ENCODE results near the gene TAS1R3.
"Not testable (repeated sequence)": the region's sequence is repeated elsewhere in the genome, so short reads cannot be mapped to it uniquely, and the experiment has no call there.

TAS1R3 gene

DNA sequence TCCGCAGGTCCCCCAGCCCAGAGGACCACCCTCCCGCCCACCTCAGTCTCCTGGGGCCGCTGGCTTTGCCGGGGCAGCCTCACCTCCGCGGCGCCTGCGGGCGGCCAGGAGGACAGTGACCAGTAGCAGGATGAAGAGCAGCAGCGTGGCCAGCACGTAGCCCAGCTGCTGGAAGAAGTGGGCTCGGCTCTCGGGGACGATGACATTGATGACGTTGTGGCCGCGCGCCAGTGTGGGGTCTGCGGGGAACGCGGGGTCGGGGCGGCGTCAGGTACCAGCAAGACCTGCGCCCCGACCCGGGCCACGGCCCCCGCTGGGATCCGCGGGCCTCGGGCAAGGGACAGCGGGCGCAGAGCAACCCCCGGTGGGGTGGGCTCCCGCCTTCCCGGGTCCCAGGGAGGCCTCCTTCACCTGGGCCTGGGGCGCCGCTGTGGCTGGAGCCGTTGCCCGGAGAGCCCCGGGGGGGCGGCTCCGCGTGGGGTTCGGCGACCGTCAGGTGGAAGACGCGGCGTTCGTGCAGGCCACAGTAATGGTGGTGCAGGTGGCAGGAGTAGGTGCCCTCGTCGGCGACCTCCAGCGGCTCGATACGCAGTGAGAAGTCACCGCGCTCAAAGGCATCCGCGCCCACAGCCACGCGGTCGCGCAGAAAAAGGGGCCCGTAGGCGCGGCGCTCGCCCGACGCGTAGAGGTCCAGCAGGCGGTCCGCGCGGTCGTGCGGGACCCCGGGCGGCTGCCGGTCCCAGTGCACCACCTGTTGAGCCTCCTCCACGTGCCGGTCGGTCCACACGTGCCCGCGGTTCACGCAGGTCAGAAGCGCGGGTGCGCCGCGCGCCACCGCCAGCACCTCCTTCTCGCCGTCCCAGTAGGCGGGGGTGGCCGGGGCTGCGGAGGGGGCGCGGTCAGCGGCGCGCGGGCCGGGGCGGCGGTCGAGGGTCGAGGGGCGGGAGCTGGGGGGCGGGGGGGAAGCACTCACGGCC, 23.5 kb downstream of the TAS1R3 start:
- no peak for DNase-seq (ENCODE audit: low read depth in 2 of 2)

DNA sequence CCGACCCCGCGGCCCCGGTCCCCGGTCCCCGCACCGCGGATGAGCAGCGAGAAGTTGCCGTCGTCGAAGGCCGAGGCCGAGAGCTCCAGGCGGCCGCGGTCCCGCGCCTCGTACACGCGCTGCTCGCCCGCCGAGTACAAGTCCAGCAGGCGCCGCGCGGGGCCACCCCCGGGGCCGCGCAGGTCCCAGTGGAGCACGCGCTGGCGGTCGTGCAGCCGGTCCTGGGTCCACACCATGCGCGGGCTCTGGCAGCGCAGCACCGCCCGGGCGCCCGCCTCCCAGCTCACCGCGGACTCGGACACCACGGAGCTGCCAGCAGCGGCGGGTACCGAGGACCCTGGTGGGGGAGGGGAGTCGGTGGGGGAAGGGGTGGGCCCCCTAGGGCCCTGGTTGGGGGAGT, 24.3 kb downstream of the TAS1R3 start:
- DNase-seq (ENCODE audit: low read depth in 2 of 2): no peak

DNA sequence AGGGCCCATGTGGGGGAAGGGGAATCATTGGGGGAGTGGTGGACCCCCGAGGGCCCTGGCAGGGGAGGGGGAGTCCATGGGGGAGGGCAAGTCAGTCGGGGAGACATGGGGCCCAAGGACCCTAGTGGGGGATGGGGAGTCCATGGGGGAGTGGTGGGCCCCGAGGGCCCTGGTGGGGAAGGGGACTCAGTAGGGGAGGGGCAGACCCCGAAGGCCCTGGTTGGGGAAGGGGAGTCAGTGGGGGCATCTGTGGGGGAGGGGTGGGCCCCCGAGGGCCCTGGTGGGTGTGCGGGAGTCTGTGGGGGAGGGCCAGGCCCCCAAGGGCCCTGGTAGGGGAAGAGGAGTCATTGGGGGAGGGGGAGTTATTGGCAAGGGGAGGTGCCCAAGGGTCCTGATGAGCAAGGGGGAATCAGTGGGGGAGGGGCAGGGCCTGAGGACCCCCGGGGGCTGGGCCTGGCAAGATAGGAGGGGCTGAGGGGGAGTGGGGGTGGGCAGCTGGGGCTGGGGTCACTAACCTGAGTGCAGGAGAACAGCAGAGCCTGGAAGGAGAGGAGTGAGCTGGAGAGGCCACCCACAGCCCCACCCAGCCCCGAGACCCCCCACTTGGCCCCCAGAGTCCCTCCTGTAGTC, 25.2 kb downstream of the TAS1R3 start:
- DNase-seq (ENCODE audit: low read depth in 2 of 2): no peak

DNA sequence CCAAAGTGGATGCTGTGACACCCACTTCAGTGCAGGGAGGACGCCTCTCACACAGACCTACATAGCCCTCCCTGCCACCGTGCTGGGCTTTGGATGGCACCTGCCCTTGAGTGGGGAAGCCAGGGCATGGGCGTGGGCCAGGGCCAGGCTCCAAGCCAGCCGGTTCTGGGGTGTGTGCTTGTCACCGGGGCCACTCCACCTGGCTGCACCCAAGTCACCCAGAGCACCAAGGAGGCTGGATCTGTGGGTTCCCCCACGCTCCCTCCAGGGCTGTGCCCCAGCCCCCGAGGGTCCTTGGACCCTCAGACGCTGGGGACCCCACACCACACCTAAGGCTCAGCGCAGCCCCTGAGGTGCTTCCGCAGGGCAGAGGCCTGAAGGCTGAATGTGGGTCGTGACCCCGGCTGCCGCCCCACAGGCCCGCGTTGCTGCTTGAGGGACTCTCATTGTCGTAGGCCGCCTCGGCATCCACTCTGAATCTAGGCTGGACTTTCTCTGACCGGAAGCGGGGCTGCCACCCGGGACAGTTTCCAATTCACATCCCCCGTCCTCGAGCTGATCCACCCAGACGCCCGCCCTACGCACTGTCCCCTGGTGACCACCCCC, 25.8 kb downstream of the TAS1R3 start:
- DNase-seq (ENCODE audit: low read depth in 2 of 2): no peak

DNA sequence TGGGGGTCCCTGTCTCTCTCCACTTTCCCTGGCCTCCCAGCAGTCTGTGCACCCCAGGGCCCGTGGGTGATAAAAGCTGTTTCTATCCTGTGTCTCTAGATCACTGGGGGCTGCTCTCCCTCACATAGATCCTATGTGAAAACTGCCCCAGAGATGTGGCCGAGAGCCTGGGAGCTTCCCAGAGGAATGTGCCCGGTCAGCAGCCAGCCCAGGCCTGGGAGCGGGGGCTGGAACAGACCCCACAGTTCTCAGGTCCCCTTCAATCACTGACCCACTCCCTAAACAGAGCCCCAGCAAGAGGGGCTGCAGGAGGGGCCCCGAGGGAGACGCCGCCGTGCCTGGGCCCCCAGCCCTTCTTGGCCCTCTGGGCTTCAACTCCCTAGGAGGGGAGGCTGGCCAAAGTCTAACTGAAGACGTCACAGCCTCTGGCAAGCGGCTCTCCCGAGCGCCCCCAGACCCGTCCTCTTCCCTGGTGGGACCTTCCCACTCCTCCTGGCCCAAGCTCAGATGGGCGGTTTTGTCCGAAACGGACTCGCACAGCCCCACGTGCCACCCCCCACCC, 26.9 kb downstream of the TAS1R3 start:
- DNase-seq (ENCODE audit: low read depth in 2 of 2): no peak

DNA sequence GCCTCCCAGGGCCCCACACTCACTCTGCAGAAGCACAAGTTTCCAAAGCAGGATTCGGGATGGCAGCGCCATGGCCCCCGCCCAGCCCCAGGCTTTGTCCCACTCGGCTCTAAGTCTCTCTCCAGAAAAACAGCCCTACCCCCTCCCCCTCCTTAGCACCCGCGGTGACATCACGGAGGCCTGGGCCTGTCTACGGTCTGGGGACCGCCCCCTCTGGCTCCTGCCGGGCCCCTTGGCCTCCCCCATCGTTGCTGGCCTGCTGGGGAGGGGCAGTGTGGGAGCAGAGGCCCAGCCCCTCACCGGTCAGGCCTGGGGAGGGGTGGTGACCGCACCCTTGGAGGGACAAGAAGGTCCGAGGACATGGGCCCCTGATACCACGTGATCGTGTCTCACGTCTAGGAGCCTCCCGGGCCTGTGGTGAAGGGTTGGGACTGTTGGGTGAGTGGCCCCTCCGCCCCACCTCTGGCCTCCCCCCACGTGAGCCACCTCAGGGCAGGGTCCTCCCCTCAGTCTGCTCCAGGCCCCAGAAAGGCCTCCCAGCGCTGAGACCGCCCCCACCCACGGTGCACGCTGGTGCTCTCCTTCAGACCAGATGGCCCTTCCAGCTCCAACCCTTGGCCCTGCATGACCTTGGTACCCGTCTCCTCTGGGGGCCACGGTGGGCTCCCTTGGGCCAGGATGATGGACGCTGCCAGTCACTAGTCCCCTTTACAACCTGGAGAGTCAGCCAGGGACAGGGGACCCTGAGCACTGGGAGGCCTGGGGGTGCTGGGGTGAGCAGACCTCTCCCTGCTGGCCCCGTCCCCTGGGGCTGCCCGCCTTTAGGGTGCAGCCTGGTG, 27.6 kb downstream of the TAS1R3 start, which contains the start of gene MXRA8:
Gene MXRA8 (minus strand): TSS at position 123 of the 839 bp plus-strand sequence. CDS start 51 bp downstream, at position 72.
- no peak for DNase-seq (ENCODE audit: low read depth in 2 of 2)

DNA sequence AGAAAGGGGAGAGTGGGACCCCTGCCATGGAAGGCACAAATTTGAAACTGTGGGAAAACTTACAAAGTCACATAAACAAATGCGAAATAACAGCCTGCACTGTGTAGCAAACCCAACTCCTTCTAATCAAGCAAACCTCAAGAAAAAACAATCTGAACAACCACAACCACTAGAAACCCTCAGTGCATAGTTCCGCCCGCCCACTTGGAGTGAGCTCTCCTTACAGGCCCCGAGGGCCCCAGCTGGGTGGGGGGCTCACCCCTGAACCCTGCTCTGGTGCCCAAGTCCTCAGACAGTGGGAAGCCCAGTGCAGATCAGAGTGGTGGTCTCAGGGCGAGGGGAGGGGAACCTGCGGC, 28.2 kb downstream of the TAS1R3 start:
- DNase-seq (ENCODE audit: low read depth in 2 of 2): no peak

DNA sequence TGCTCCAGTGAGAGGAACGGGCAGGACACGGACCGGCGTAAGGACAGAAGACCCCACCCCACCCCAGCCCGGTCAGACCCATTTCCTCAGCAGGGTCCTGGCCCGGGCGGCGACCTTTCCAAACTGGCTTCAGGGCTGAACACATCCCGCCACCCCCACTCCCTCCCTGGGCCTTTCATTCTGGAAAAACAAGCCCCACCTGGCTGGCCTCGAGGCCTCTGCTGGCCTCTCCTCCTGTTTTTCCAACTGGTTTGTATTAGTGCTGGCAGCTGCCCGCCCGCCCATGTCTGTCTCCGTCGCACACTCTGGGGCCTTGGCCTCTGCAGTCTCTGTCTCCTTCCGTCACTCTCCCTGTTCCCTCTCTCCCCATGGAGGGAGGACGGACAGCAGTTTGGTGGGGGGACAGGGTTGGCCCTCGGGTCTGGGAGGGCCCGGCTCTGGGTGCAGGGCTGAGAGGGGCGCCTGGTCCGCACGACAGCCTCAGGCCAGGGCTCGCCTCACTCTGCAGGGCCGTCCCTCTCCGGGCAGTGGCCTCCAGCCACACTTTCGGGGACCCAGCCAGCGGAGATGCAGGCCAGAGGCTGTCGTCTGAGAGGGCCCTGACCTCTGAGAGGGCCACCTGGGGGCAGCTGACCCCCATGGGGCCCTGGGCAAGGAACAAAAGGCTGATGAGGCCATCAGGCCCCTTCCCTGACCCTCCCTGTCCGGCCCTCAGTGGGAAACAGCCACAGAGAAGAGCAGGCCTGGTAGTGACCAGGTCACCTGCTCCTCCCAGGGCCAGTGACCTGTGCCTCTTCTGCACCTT, 28.8 kb downstream of the TAS1R3 start:
- no peak for DNase-seq (ENCODE audit: low read depth in 2 of 2)

DNA sequence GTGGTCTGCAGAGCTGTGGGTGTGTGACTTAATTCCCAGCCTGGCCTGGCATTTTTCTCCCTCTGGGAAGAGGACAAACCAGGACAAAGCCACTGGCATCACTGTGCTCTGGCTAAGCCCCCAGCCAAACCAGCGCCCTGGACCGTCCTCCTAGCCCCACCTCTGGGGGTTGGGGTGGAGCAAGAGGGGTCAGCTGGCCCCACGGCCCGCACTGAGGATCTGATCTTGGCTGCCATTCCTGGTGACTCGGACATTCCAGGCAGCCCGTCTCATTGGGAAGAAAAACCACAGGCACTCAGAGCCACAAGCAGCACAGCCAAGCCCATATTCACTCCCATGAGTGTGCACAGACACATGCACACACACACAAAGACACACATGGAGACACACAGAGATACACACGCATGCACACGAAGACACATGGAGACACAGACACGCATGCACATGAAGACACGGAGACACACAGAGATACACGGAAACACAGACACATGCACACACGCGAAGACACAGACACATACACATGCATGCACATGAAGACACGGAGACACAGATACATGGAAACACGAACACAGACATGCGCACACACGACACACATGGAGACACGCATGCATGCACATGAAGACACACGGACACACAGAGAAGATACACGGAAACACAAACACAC, 29.6 kb downstream of the TAS1R3 start:
- DNase-seq (ENCODE audit: low read depth in 2 of 2): no peak

DNA sequence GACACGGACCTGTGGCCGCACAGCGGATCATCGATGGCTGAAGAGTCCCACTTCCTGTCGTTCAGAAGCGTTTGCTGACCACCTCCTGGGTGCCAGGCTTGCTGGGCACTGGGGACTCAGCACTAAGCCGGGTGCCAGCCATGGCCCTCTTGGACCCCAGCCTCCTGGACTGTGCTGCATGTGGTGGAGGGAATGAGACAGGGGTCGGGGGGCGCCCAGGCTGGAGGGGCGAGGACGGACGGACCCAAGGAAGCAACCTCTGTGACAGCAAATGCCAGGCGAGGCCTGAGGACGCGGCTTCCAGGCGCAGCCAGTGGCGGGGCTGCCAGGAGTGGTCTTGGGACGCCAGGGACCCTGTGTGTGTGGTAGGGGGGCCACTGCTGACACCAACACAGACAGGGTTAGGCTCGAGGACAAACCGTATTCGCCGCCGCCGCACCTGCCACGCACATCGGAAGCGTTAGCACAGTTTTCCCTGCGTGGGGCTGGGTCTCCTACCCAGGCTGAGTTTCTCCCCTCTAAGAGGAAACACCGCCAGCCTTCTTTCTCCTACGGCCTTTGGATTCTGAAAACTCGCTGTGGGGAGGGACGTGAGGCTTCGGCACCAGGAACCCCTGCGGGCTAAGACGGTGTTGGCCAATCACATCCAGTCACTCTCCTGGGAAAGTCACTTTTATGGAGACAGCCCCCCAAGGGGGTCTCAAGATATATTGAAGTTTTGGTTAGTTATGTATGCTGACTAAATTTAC, 30.3 kb downstream of the TAS1R3 start:
- DNase-seq (ENCODE audit: low read depth in 2 of 2): no peak

DNA sequence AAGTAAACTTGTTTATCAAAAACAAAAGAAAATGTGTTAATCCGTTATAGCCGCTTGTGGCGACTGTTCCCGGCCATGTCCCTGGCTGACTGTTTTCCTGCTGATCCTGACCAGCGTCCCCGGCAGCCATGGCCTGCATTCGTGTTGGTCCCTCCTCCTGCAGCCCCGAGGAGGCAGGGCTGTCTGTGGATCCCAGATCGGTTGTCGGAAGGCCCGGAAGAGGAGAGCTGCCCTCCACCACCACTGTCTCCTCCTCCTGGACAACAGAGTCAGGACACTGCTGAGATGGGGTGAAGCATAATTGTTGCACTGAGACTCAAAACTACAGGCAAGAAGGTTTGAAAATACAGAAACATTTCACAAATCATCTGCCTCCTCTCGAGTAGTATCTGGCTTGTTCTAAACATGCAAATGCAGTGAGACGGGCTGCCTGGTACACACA, 30.9 kb downstream of the TAS1R3 start:
- DNase-seq (ENCODE audit: low read depth in 2 of 2): no peak

DNA sequence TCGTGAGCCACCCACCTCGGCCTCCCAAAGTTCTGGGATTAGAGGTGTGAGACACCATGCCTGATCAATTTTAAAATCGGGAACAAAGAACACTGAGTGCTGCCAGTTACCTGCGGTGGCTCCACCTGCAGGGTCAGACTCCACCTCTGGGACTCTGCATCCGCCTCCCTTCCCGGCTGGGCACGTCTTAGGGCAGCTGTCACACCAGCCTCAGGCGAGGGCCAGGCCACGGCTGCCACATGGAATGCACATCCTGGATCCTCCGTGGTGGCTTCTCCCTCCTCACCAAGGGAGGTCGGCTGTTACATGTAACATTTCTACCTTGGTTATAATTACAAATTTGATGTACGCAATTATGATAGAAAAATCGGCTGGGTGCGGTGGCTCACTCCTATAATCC, 33.2 kb downstream of the TAS1R3 start:
- DNase-seq (ENCODE audit: low read depth in 2 of 2): no peak

DNA sequence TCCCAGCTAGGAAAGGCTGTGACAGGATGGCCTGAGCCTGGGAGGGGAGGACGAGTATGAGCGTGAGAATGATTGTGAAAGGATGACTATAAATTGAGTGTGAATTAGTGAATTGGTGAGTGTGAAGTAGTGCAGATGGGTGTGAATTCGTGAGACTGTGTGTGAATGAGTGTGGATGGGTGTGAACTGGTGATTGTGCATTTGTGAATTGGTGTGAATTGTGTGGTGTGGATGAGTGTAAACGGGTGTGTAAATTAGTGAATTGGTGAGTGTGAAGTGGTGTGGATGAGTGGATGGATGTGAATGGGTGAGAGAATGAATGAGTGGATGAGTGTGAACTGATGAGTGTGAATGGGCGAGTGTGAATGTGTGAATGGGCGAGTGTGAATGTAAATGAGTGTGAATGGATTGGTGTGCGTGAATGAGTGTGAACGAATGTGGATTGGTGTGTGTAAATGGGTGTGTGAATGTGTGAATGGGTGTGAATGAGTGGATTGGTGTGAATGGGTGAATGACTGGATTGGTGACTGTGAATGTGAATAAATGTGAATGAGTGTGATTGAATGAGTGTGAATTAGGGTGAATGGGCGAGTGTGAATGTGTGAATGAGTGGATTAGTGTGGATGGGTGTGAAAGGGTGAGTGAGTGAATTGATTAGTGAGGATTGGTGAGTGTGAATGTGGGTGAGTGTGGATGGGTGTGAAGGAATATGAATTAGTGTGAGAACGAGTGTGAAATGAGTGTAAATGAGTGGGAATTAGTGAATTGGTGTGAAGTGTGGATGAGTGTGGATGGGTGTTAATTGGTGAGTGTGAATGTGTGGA, 35.0 kb downstream of the TAS1R3 start:
- DNase-seq (ENCODE audit: low read depth in 2 of 2): no peak

DNA sequence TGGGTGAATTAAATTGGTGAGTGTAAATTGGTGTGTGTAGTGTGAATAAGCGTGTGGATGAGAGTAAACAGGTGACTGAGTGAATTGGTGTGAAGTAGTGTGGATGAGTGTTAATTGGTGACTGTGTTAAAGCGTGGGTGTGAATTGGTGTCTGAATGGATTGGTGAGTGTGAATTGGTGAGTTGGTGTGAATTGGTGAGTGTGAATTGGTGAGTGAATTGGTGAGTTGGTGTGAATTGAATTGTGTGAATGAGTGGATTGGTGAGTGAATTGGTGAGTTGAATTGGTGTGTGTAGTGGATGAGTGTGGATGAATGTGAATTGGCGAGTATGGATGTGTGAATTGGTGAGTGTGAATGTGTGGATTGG, 35.6 kb downstream of the TAS1R3 start:
- DNase-seq (ENCODE audit: low read depth in 2 of 2): no peak

DNA sequence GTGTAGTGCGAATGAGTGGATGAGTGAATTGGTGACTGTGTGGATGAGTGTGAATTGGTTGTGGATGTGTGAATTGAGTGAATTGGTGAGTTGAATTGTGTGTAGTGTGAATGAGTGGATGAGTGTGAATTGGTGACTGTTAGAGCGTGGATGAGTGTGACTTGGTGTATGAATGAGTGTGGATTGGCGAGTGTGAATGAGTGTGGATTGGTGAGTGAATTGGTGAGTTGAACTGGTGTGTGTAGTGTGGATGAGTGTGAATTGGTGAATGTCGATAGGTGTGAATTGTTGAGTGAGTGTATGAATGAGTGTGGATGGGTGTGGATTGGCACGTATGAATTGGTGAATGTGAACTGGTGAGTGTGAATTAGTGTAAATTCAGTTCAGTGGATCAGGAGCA, 36.2 kb downstream of the TAS1R3 start:
- no peak for DNase-seq (ENCODE audit: low read depth in 2 of 2)

DNA sequence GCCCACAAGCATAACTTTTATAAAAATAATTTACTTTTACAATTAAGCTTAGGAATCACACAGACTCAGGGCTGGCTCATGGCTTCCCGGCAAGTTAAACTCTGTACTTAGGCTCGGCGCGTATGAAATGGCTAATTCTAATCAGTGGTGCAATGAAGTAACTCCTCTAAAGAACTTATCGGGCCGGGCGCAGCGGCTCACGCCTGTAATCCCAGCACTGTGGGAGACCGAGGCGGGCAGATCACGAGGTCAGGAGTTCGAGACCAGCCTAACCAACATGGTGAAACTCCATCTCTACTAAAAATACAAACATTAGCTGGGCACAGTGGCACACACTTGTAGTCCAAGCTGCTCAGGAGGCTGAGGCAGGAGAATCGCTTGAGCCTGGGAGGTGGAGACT, 39.0 kb downstream of the TAS1R3 start:
- DNase-seq (ENCODE audit: low read depth in 2 of 2): not testable (repeated sequence)

DNA sequence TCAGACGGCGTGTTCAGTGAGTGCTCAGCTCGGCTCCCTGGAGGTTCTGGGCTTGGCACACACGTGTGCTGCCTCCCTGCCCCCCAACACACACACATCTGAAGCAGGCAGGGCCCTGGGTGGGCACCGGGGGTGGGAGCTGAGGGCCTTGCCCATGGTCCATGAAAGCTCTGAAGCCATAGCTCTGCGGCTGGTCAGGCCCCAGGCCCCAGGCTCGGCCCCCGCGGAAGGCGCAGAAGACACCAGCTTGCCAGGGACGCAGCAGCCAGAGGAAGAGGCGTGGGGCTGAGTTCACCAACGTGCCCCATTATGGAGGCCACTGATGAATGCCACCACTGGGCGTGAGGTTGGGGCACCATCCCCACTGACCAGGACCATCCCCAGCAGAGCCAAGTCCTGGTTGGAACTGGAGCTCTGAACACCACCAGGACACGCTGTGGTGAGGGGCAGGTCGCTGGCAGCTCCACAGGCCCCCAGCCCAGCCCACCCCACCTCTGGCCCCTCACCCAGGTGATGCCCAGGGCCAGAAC, 39.8 kb downstream of the TAS1R3 start:
- DNase-seq (ENCODE audit: low read depth in 2 of 2): no peak

DNA sequence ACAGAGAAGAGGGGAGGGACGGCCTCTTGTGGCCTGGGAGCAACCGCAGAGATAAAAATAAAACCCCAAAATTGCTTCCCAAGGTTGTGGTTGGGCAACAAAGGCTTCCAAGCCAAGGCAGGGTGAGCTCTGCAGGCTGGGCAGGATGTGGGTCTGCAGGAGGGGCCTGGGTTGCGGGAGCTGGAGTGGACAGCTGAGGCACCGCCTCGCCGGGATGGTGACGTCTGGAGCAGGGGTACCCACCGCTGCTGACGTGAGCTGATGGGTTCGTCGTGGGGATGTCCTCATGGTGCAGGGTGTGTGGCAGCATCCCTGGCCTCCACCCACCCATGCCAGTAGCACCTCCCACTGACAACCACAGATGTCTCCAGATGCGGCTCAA, 40.3 kb downstream of the TAS1R3 start:
- peak in 1 of 2 donors; percentile 33 for DNase-seq (ENCODE audit: low read depth in 2 of 2)

Measured in stimulated activated CD8-positive, alpha-beta memory T cell treated with anti-CD3 and anti-CD28 coated beads, Interleukin-2, amount 100 ng/mL, for 48 hours (primary cell).